ENCODE measurements around the gene CDCA7L. TPM values are rescaled to one million over a fixed set of nuclear protein-coding genes. Genes with fewer than 3 reads are reported as not detected.

CDCA7L gene
- total RNA-seq, 3 donors from 2014 or later = 20.8 to 33.7 (median 27.0) TPM

DNA sequence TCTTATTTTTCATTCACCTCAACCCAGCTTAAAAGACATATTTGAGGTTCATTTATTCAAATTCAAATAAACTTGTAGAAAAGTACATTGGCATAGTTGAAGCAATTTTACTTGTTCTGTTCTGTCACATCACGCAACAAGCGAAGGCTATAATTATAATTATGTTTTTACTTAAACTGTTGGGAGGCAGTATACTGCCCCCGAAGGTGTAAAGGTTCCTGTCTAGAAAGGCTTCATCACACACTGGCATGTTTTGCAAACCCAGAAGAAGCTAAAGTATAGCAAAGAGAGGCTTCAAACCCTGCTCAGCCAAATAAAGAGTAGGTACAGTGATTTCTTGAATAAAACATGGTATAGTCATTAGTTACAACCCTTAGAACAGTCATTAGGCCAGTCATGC is 62.6 kb downstream of the CDCA7L start:
- Histone ChIP-seq H3K9me3 (no peaks in the 10 kb centered on the region), H3K4me3 (no peak overlapping the region), H3K4me1 (ENCODE audit: low read depth) (no peaks in the 10 kb centered on the region), H3K36me3 (ENCODE audit: low read depth) (no peaks in the 10 kb centered on the region)
- ATAC-seq (no peak), DNase-seq (no peak)
- intact Hi-C loops (cut with DNase I, micrococcal nuclease) = no loop called here
- TF ChIP-seq, protein P1, sequence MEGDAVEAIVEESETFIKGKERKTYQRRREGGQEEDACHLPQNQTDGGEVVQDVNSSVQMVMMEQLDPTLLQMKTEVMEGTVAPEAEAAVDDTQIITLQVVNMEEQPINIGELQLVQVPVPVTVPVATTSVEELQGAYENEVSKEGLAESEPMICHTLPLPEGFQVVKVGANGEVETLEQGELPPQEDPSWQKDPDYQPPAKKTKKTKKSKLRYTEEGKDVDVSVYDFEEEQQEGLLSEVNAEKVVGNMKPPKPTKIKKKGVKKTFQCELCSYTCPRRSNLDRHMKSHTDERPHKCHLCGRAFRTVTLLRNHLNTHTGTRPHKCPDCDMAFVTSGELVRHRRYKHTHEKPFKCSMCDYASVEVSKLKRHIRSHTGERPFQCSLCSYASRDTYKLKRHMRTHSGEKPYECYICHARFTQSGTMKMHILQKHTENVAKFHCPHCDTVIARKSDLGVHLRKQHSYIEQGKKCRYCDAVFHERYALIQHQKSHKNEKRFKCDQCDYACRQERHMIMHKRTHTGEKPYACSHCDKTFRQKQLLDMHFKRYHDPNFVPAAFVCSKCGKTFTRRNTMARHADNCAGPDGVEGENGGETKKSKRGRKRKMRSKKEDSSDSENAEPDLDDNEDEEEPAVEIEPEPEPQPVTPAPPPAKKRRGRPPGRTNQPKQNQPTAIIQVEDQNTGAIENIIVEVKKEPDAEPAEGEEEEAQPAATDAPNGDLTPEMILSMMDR (IDR thresholded peaks at IDR 0.05) = no peak

GRCh38 chr7:21869785-21870402 is 75.8 kb downstream of the CDCA7L start:
- DNase-seq = no peak
- no peak overlapping the region for H3K4me3 ChIP-seq
- intact Hi-C loops (cut with DNase I, micrococcal nuclease) = loop anchor here in 1 of 2 donors (10.0 kb wide), 1 partner anchor 75 kb away; the partner anchor contains the start of gene CDCA7L
- no peaks in the 10 kb centered on the region for H3K4me1 ChIP-seq (ENCODE audit: low read depth)
- no peaks in the 10 kb centered on the region for H3K9me3 ChIP-seq
- no peaks in the 10 kb centered on the region for H3K36me3 ChIP-seq (ENCODE audit: low read depth)
- TF ChIP-seq, protein P1 (IDR thresholded peaks at IDR 0.05) = no peak
- peak; percentile 26 for ATAC-seq

DNA sequence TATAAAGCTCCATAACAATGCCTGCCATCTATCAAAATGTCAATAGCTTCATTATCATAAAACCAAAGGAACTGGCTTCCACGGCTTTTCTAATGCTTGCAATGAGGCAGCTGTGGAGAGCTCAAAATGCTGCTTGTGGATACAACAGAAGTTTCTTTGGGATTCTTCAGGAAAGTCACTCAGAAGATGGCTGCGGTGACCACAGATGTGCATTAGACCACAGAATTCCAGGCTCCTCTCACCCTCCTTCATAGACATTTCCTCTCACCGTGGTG is 77.2 kb downstream of the CDCA7L start:
- intact Hi-C loops (cut with DNase I, micrococcal nuclease) = loop anchor here in 1 of 2 donors (10.0 kb wide), 1 partner anchor 76 kb away; the partner anchor contains the start of gene CDCA7L
- Histone ChIP-seq H3K36me3 (ENCODE audit: low read depth) (no peaks in the 10 kb centered on the region), H3K9me3 (no peaks in the 10 kb centered on the region), H3K4me3 (no peak overlapping the region), H3K4me1 (ENCODE audit: low read depth) (no peaks in the 10 kb centered on the region)
- ATAC-seq = no peak
- TF ChIP-seq, protein P1 (IDR thresholded peaks at IDR 0.05) = no peak
- no peak for DNase-seq

- intact Hi-C loops (cut with DNase I, micrococcal nuclease) = loop anchor here in 1 of 2 donors (10.0 kb wide), 1 partner anchor 77 kb away; the partner anchor contains the start of gene CDCA7L
- no peak for DNase-seq
- no peaks in the 10 kb centered on the region for H3K36me3 ChIP-seq (ENCODE audit: low read depth)
- TF ChIP-seq, protein P1 (IDR thresholded peaks at IDR 0.05) = no peak
- no peaks in the 10 kb centered on the region for H3K9me3 ChIP-seq
- H3K4me3 ChIP-seq = no peak overlapping the region
- no peak for ATAC-seq
- H3K4me1 ChIP-seq (ENCODE audit: low read depth) = no peaks in the 10 kb centered on the region
These were observed 77.7 kb downstream of the CDCA7L start for GRCh38 chr7:21867816-21868575.

DNA sequence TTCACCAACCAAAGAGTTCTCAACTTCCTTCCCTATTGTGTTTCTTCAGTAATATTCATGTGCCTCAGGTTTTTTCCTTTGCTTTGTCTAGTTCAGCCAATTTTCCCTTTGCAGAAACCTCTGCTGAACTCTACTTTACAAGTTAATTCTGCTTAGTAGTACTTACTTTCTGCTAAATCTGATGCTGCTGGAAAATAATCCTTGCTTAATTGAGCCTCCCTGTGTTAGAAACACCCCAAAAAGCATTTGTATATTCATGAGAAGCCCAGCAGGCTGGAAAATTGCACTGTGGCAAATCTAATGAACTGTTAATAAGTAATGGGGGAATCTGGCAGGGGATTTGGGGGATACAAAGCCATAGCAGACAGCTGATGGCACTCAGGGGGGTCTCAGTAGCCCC is 78.5 kb downstream of the CDCA7L start:
- Histone ChIP-seq H3K9me3 (no peaks in the 10 kb centered on the region), H3K36me3 (ENCODE audit: low read depth) (no peaks in the 10 kb centered on the region), H3K4me1 (ENCODE audit: low read depth) (no peaks in the 10 kb centered on the region), H3K4me3 (no peak overlapping the region)
- intact Hi-C loops (cut with DNase I, micrococcal nuclease) = loop anchor here in 1 of 2 donors (10.0 kb wide), 1 partner anchor 78 kb away; the partner anchor contains the start of gene CDCA7L
- TF ChIP-seq, protein P1 (IDR thresholded peaks at IDR 0.05) = no peak
- DNase-seq (no peak), ATAC-seq (no peak)
